H1 (cell line): ENCODE results near the gene ACADM. TPM values are rescaled to one million over a fixed set of nuclear protein-coding genes. Genes with fewer than 3 reads are reported as not detected.

Experiments used
- CBX8 ChIP-seq: fragments of 300-800, 300-1000 bp; sonication (generic); IDR thresholded peaks from 2 replicates; pipeline ENCODE4 v1.7.1; 2016; ENCODE audit warnings: low read depth, low read length, borderline replicate concordance
- EGR1 ChIP-seq: IDR thresholded peaks from 2 replicates; pipeline ENCODE4 v1.6.1; 2011; ENCODE audit warnings: low read depth, low read length, borderline replicate concordance
- POLR2AphosphoS5 ChIP-seq: IDR thresholded peaks from 2 replicates; pipeline ENCODE4 v1.6.1; 2011; ENCODE audit warnings: low read depth, low read length
- SIX5 ChIP-seq: IDR thresholded peaks from 2 replicates; pipeline ENCODE4 v1.6.1; 2011; ENCODE audit warnings: mild to moderate bottlenecking, low read depth, low read length
- SP1 ChIP-seq: IDR thresholded peaks from 2 replicates; pipeline ENCODE4 v1.6.1; 2011; ENCODE audit warnings: low read depth, low read length
- SUZ12 ChIP-seq: fragments of 200-600 bp; sonication (generic); IDR thresholded peaks from 2 replicates; pipeline ENCODE4 v1.6.1; 2012; ENCODE audit warnings: mild to moderate bottlenecking, inconsistent platforms, low read length, moderate library complexity, mixed read lengths
- ZNF274 ChIP-seq: IDR thresholded peaks from 2 replicates; pipeline ENCODE4 v1.7.0; 2012; ENCODE audit warnings: low read length, borderline replicate concordance; ENCODE audit errors: extremely low read depth
- polyA plus RNA-seq, 7 experiments: library from polyadenylated mRNA; depleted of rRNA in 3 of 7; stranded (reverse) in 5 of 7; unstranded in 2 of 7; fragments of >200 nt in 5 of 7; fragments of 200-250 nt in 2 of 7; gene quantifications; 1 replicate in 5 of 7; 2 replicates in 1 of 7; 4 replicates in 1 of 7; pipeline versions ENCODE4 v1.2.1 to v1.2.3, GENCODE V29; 2011 to 2013; ENCODE audit warnings: missing spikeins in 2 of 7, mixed read lengths in 2 of 7
- total RNA-seq: library from RNA; stranded (reverse); fragmentation: NEBNext Ultra II Directional; extraction: Animal tissue kit (Norgen Biotek cat#: 25700); gene quantifications from 2 replicates; pipeline ENCODE4 v1.2.1, GENCODE V29; 2021

ACADM gene
- total and polyA plus RNA-seq, 2 of the 8 experiments (the other 6 are each of a cell fraction or from before 2014, with no cell fraction given) = 14.3 to 40.0 TPM

GRCh38 chr1:75797273-75797588, 72.7 kb downstream of the ACADM start (continued):
- TF ChIP-seq SIX5 (no peak), EGR1 (no peak), CBX8 (no peak), ZNF274 (no peak), SUZ12 (no peak), POLR2AphosphoS5 (no peak; the same call in 1 of the 2 replicates), SP1 (no peak)
